Measurements from ENCODE around the gene SNRNP40. TPM values are rescaled to one million over a fixed set of nuclear protein-coding genes. Genes with fewer than 3 reads are reported as not detected.

The SNRNP40 gene
- total RNA-seq, 1 experiment from 2014 or later = 288 TPM

GRCh38 chr1:31324093-31324492 is 27.5 kb upstream of the SNRNP40 start:
- Histone ChIP-seq H3K9me3 (ENCODE audit: low read length) (no peaks in the 10 kb centered on the region), H3F3A (ENCODE audit: low read length, unreplicated experiment) (no peaks in the 10 kb centered on the region), H3K9me2 (replicated peaks; ENCODE audit: low read length) (no peaks in the 10 kb centered on the region), H3K4me3 (ENCODE audit: low read length) (no peak overlapping the region), H3K4me1 (ENCODE audit: insufficient read depth, low read length) (no peaks in the 10 kb centered on the region), H4K20me1 (ENCODE audit: low read length) (no peaks in the 10 kb centered on the region), H3K79me2 (ENCODE audit: low read length) (no peaks in the 10 kb centered on the region), H3K36me3 (ENCODE audit: low read depth, low read length) (peaks cover 14% of the 10 kb centered on the region; the same call in 1 of the 2 replicates), H3K27ac (ENCODE audit: low read length) (no peak overlapping the region), H2AFZ (ENCODE audit: low read length) (no peak overlapping the region), H3K27me3 (ENCODE audit: low read length) (no peaks in the 10 kb centered on the region), H3K4me2 (ENCODE audit: low read length) (no peak overlapping the region), H3K9ac (ENCODE audit: low read length) (no peak overlapping the region)
- ChIA-PET POLR2A (ENCODE audit: unreplicated experiment) (no interaction called here), CTCF (no interaction called here)
- DNase-seq (no peak), ATAC-seq (no peak)
- TF ChIP-seq EZH2phosphoT487 (IDR thresholded peaks at IDR 0.05; ENCODE audit: borderline replicate concordance, low read length) (no peak), EZH2 (IDR thresholded peaks at IDR 0.05; ENCODE audit: low read length, unreplicated experiment) (no peak), CTCF (conservative IDR thresholded peaks at IDR 0.05; ENCODE audit: low read depth, low read length) (no peak)
- intact Hi-C loops (cut with micrococcal nuclease) = no loop called here
- no TSS peak for BruUV-seq (replicated peaks)

DNA sequence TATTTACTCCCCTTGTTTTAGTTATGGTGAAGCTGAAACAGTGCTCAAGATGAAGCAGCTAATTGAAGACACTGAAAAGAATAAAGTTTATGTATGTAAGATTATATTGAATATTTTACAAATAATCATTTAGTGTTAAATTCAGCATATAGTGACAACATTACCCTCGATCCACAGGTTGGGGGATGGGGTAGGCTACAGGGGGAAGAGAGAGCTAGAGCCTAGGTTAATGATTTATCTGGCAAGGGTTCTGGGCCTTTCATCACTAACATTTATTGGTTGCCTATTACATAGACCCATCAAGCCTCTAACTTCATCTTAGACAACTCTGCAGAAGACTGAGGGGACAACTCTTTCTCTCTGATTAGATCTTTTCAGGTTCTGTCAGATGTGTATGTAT is 21.6 kb upstream of the SNRNP40 start:
- no peaks in the 10 kb centered on the region for H3K9me2 ChIP-seq (replicated peaks; ENCODE audit: low read length)
- ChIA-PET POLR2A (ENCODE audit: unreplicated experiment) (no interaction called here), CTCF (no interaction called here)
- no peak overlapping the region for H2AFZ ChIP-seq (ENCODE audit: low read length)
- no TSS peak for BruUV-seq (replicated peaks)
- no peak overlapping the region for H3K4me2 ChIP-seq (ENCODE audit: low read length)
- intact Hi-C loops (cut with micrococcal nuclease) = no loop called here
- ATAC-seq (no peak), DNase-seq (no peak)
- no peak for TF ChIP-seq EZH2 (IDR thresholded peaks at IDR 0.05; ENCODE audit: low read length, unreplicated experiment)
- H3F3A ChIP-seq (ENCODE audit: low read length, unreplicated experiment) = no peaks in the 10 kb centered on the region
- peaks cover 36% of the 10 kb centered on the region for H3K36me3 ChIP-seq (ENCODE audit: low read depth, low read length)
- H3K4me3 ChIP-seq (ENCODE audit: low read length) = no peak overlapping the region
- H4K20me1 ChIP-seq (ENCODE audit: low read length) = no peaks in the 10 kb centered on the region
- no peaks in the 10 kb centered on the region for H3K4me1 ChIP-seq (ENCODE audit: insufficient read depth, low read length)
- H3K27ac ChIP-seq (ENCODE audit: low read length) = no peak overlapping the region
- no peaks in the 10 kb centered on the region for H3K9me3 ChIP-seq (ENCODE audit: low read length)
- H3K79me2 ChIP-seq (ENCODE audit: low read length) = no peaks in the 10 kb centered on the region
- no peak overlapping the region for H3K9ac ChIP-seq (ENCODE audit: low read length)
- no peaks in the 10 kb centered on the region for H3K27me3 ChIP-seq (ENCODE audit: low read length)

GRCh38 chr1:31315902-31316301 is 19.3 kb upstream of the SNRNP40 start:
- ATAC-seq = no peak
- H3K4me1 ChIP-seq (ENCODE audit: insufficient read depth, low read length) = no peaks in the 10 kb centered on the region

More at GRCh38 chr1:31315902-31316301, 19.3 kb upstream of the SNRNP40 start:
- no peak overlapping the region for H3K4me2 ChIP-seq (ENCODE audit: low read length)
- CTCF ChIA-PET = no interaction called here
- no peaks in the 10 kb centered on the region for H3K9me3 ChIP-seq (ENCODE audit: low read length)
- no peak overlapping the region for H3K4me3 ChIP-seq (ENCODE audit: low read length)
- no peaks in the 10 kb centered on the region for H3K9me2 ChIP-seq (replicated peaks; ENCODE audit: low read length)
- H4K20me1 ChIP-seq (ENCODE audit: low read length) = no peaks in the 10 kb centered on the region
- H3K27ac ChIP-seq (ENCODE audit: low read length) = no peak overlapping the region
- no peaks in the 10 kb centered on the region for H3F3A ChIP-seq (ENCODE audit: low read length, unreplicated experiment)
- no peak overlapping the region for H2AFZ ChIP-seq (ENCODE audit: low read length)
- no peak for TF ChIP-seq CTCF (conservative IDR thresholded peaks at IDR 0.05; ENCODE audit: low read depth, low read length)
- TF ChIP-seq EZH2phosphoT487 (IDR thresholded peaks at IDR 0.05; ENCODE audit: borderline replicate concordance, low read length) = no peak
- TF ChIP-seq EZH2 (IDR thresholded peaks at IDR 0.05; ENCODE audit: low read length, unreplicated experiment) = no peak
- H3K79me2 ChIP-seq (ENCODE audit: low read length) = no peaks in the 10 kb centered on the region
- H3K9ac ChIP-seq (ENCODE audit: low read length) = no peak overlapping the region
- POLR2A ChIA-PET (ENCODE audit: unreplicated experiment) = no interaction called here
- intact Hi-C loops (cut with micrococcal nuclease) = no loop called here
- no peaks in the 10 kb centered on the region for H3K27me3 ChIP-seq (ENCODE audit: low read length)
- no peak for DNase-seq
- no TSS peak for BruUV-seq (replicated peaks)
- H3K36me3 ChIP-seq (ENCODE audit: low read depth, low read length) = peaks cover 48% of the 10 kb centered on the region
